Fibroblast of lung (primary cell): ENCODE data around the gene FGF14. TPM values are rescaled to one million over a fixed set of nuclear protein-coding genes. Genes with fewer than 3 reads are reported as not detected.

Experiments
- DNase-seq, 2 donors: peaks; one replicate each; pipeline versions ENCODE4 v3.0.0 to v3.0.0-alpha.2; 2010; ENCODE audit warnings: low read depth in 2 of 2
- H2AFZ ChIP-seq: 2 replicates; pipeline ENCODE4 v1.5.1; 2012; ENCODE audit warnings: low read length, control low read depth, inconsistent platforms
- H3K27ac ChIP-seq: 2 replicates; pipeline ENCODE4 v1.5.1; 2011; ENCODE audit warnings: low read length, control low read depth; ENCODE audit not compliant: insufficient read depth
- H3K27me3 ChIP-seq: 2 replicates; pipeline ENCODE4 v1.5.1; 2011; ENCODE audit warnings: mild to moderate bottlenecking, low read length; ENCODE audit not compliant: control insufficient read depth, insufficient read depth
- H3K36me3 ChIP-seq: 2 replicates; pipeline ENCODE4 v1.5.1; 2011; ENCODE audit warnings: low read length; ENCODE audit not compliant: control insufficient read depth, insufficient read depth
- H3K4me1 ChIP-seq: 2 replicates; pipeline ENCODE4 v1.5.1; 2011; ENCODE audit warnings: low read length; ENCODE audit not compliant: control insufficient read depth, insufficient read depth; ENCODE audit errors: extremely low read depth
- H3K4me2 ChIP-seq: 2 replicates; pipeline ENCODE4 v1.5.1; 2011; ENCODE audit warnings: low read length, control low read depth; ENCODE audit not compliant: insufficient read depth; ENCODE audit errors: extremely low read depth
- H3K4me3 ChIP-seq, 4 experiments: fragments of 200-600 bp in 1 of 4; sonication (generic) in 1 of 4; replicated peaks in 1 of 4; 2 replicates each; pipeline ENCODE4 v1.5.1; 2011 to 2016; ENCODE audit warnings: low read length in 4 of 4, low read depth in 3 of 4, mild to moderate bottlenecking in 3 of 4, control low read depth in 2 of 4, inconsistent platforms in 1 of 4, mixed read lengths in 1 of 4; ENCODE audit not compliant: insufficient read depth in 1 of 4; ENCODE audit errors: control extremely low read depth in 1 of 4
- H3K79me2 ChIP-seq: 2 replicates; pipeline ENCODE4 v1.5.1; 2012; ENCODE audit warnings: mild to moderate bottlenecking, low read length, inconsistent platforms; ENCODE audit not compliant: control insufficient read depth, insufficient read depth
- H3K9ac ChIP-seq: 2 replicates; pipeline ENCODE4 v1.5.1; 2011; ENCODE audit warnings: mild to moderate bottlenecking, low read length, control low read depth; ENCODE audit not compliant: insufficient read depth
- H3K9me3 ChIP-seq: 2 replicates; pipeline ENCODE4 v1.5.1; 2012; ENCODE audit warnings: low read depth, low read length; ENCODE audit not compliant: control insufficient read depth, insufficient read depth
- H4K20me1 ChIP-seq: 2 replicates; pipeline ENCODE4 v1.5.1; 2011; ENCODE audit warnings: low read length; ENCODE audit not compliant: control insufficient read depth, insufficient read depth; ENCODE audit errors: extremely low read depth
- CTCF ChIP-seq, 2 donors: IDR thresholded peaks in 1 of 2; conservative IDR thresholded peaks in 1 of 2; 1 replicate in 1 of 2; 2 replicates in 1 of 2; pipeline ENCODE4 v1.5.1; 2011 to 2012; ENCODE audit warnings: low read length in 2 of 2, control low read depth in 1 of 2, inconsistent platforms in 1 of 2, low read depth in 1 of 2, mild to moderate bottlenecking in 1 of 2
- EZH2 ChIP-seq: IDR thresholded peaks from 2 replicates; pipeline ENCODE4 v1.5.1; 2012; ENCODE audit warnings: low read length, control low read depth, mild to moderate bottlenecking; ENCODE audit errors: missing control alignments
- polyA plus RNA-seq, 2 donors: library from polyadenylated mRNA; depleted of rRNA in 1 of 2; stranded (reverse) in 1 of 2; unstranded in 1 of 2; fragments of >200 nt; gene quantifications; 2 replicates each; pipeline ENCODE4 v1.2.1, GENCODE V29; 2011 to 2012; ENCODE audit warnings: missing spikeins in 1 of 2
- total RNA-seq: library from RNA; depleted of rRNA; stranded (reverse); fragments of >200 nt; gene quantifications from 2 replicates; pipeline ENCODE4 v1.2.1, GENCODE V29; 2014

FGF14 gene
- total and polyA plus RNA-seq, 2 donors (not counting 1 experiment from before 2014, with no cell fraction given) = 0.94 to 7.8 TPM

GRCh38 chr13:102309110-102309509 is 92.7 kb downstream of the FGF14 start:
- H2AFZ ChIP-seq = no peak overlapping the region
- DNase-seq = no peak
- H4K20me1 ChIP-seq = no peaks in the 10 kb centered on the region
- no peak overlapping the region for H3K4me3 ChIP-seq
- TF ChIP-seq CTCF (conservative IDR thresholded peaks at IDR 0.05 in 1 of 2, IDR thresholded peaks at IDR 0.05 in 1 of 2; ENCODE audit: low read depth in 1 of 2, low read length in 2 of 2) = no peak
- no peak for TF ChIP-seq EZH2
- H3K36me3 ChIP-seq = no peaks in the 10 kb centered on the region
- H3K4me2 ChIP-seq = no peak overlapping the region
- no peaks in the 10 kb centered on the region for H3K27me3 ChIP-seq
- no peaks in the 10 kb centered on the region for H3K79me2 ChIP-seq
- H3K9ac ChIP-seq = no peak overlapping the region
- H3K9me3 ChIP-seq = no peaks in the 10 kb centered on the region
- H3K27ac ChIP-seq = no peak overlapping the region
- H3K4me1 ChIP-seq = peaks cover 5% of the 10 kb centered on the region

- no peaks in the 10 kb centered on the region for H3K27me3 ChIP-seq
- H2AFZ ChIP-seq = no peak overlapping the region
- H4K20me1 ChIP-seq = no peaks in the 10 kb centered on the region
- H3K4me2 ChIP-seq = no peak overlapping the region
- no peak overlapping the region for H3K9ac ChIP-seq
- H3K4me1 ChIP-seq = no peaks in the 10 kb centered on the region
- no peaks in the 10 kb centered on the region for H3K36me3 ChIP-seq
- no peak overlapping the region for H3K4me3 ChIP-seq
- H3K79me2 ChIP-seq = no peaks in the 10 kb centered on the region
- DNase-seq = no peak
- H3K9me3 ChIP-seq = no peaks in the 10 kb centered on the region
- no peak overlapping the region for H3K27ac ChIP-seq
- no peak for TF ChIP-seq CTCF (conservative IDR thresholded peaks at IDR 0.05 in 1 of 2, IDR thresholded peaks at IDR 0.05 in 1 of 2; ENCODE audit: low read depth in 1 of 2, low read length in 2 of 2)
- TF ChIP-seq EZH2 = no peak
Measured at GRCh38 chr13:102302534-102302933, 99.3 kb downstream of the FGF14 start.

GRCh38 chr13:102300379-102300778 is 101.5 kb downstream of the FGF14 start:
- Histone ChIP-seq H3K4me2 (no peak overlapping the region), H3K27me3 (no peaks in the 10 kb centered on the region), H3K79me2 (no peaks in the 10 kb centered on the region), H3K9me3 (no peaks in the 10 kb centered on the region), H3K4me1 (peaks cover 3% of the 10 kb centered on the region), H3K36me3 (no peaks in the 10 kb centered on the region), H3K4me3 (no peak overlapping the region), H2AFZ (no peak overlapping the region), H3K27ac (no peak overlapping the region), H4K20me1 (no peaks in the 10 kb centered on the region), H3K9ac (no peak overlapping the region)
- DNase-seq = no peak
- no peak for TF ChIP-seq CTCF (conservative IDR thresholded peaks at IDR 0.05 in 1 of 2, IDR thresholded peaks at IDR 0.05 in 1 of 2; ENCODE audit: low read depth in 1 of 2, low read length in 2 of 2)
- TF ChIP-seq EZH2 = no peak
